Gastrocnemius medialis (tissue), 4 donors: ENCODE measurements around the gene ANXA8.

Source experiments
- POLR2A ChIP-seq, 2 donors: fragments of 450-650 bp; IDR thresholded peaks; one replicate each; pipeline ENCODE4 v1.6.1; 2017; ENCODE audit warnings: antibody characterized with exemption in 2 of 2, mild to moderate bottlenecking in 2 of 2, moderate library complexity in 2 of 2
- TF ChIP-seq, protein P1 (sequence below), 5 experiments: fragments of 450-650 bp in 3 of 5; fragments of 200-600 bp in 2 of 5; sonication (generic) in 2 of 5; IDR thresholded peaks in 4 of 5; conservative IDR thresholded peaks in 1 of 5; 1 replicate in 4 of 5; 2 replicates in 1 of 5; pipeline ENCODE4 v1.5.1; 2016 to 2019; ENCODE audit warnings: antibody characterized with exemption in 5 of 5, mild to moderate bottlenecking in 3 of 5, moderate library complexity in 3 of 5

DNA sequence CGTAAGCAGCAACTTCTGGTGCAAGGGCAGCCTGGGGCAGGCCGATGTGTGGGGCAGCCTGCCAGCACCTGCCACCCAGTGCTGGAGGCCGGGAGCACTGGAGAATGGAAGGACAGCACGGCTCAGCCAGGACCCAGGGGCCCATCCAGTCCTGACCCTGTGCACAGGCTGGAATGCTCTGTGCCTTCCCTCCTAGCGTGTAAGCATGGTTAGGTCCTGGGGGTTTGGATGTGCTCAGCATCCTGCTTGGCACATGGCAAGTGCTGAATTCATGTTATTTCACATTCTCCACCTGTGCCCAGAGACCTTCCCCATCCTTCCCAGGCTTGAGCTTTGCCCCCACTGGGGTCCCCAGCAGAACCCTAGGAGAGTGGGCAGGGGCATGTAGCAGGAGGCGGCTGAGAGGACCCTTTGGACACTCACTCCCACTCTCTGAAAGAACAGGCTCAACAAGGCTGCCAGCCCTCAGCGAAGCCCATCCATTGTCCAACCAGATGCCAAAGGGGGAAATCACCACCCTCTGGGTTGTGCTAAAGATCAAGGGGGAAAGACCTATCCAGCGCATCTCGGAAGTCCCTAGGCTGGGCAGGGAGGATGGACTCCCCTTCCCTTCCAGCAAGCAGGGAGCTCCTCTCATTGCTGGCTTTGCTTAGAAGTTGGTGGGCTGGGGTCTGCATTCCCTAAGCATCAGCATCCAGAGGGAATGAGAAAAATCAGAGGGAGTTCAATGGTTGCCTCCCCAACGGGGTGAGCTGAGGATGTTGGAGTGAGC, 29.7 kb downstream of the ANXA8 start:
- TF ChIP-seq, protein P1, sequence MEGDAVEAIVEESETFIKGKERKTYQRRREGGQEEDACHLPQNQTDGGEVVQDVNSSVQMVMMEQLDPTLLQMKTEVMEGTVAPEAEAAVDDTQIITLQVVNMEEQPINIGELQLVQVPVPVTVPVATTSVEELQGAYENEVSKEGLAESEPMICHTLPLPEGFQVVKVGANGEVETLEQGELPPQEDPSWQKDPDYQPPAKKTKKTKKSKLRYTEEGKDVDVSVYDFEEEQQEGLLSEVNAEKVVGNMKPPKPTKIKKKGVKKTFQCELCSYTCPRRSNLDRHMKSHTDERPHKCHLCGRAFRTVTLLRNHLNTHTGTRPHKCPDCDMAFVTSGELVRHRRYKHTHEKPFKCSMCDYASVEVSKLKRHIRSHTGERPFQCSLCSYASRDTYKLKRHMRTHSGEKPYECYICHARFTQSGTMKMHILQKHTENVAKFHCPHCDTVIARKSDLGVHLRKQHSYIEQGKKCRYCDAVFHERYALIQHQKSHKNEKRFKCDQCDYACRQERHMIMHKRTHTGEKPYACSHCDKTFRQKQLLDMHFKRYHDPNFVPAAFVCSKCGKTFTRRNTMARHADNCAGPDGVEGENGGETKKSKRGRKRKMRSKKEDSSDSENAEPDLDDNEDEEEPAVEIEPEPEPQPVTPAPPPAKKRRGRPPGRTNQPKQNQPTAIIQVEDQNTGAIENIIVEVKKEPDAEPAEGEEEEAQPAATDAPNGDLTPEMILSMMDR (IDR thresholded peaks at IDR 0.05 in 4 of 5, conservative IDR thresholded peaks at IDR 0.05 in 1 of 5), result no peak
- no peak for TF ChIP-seq POLR2A (IDR thresholded peaks at IDR 0.05)
